Fibroblast of villous mesenchyme (primary cell): ENCODE data around the gene CLEC7A. TPM values are rescaled to one million over a fixed set of nuclear protein-coding genes. Genes with fewer than 3 reads are reported as not detected.
A peak's percentile ranks its signal among the peaks of the same experiment; 100 is the strongest.

Source experiments
- DNase-seq: peaks from one replicate; pipeline ENCODE4 v3.0.0-alpha.2; 2010; ENCODE audit warnings: low read depth
- H3K4me3 ChIP-seq: 2 replicates; pipeline ENCODE4 v1.5.1; 2011; ENCODE audit warnings: low read depth, mild to moderate bottlenecking, low read length
- total RNA-seq: library from RNA; depleted of rRNA; stranded (reverse); fragments of >200 nt; gene quantifications from 2 replicates; pipeline ENCODE4 v1.2.3, GENCODE V29; 2012
- TF ChIP-seq, protein P1 (sequence below): IDR thresholded peaks from 2 replicates; pipeline ENCODE4 v1.5.1; 2012; ENCODE audit warnings: low read depth, mild to moderate bottlenecking, low read length; ENCODE audit not compliant: insufficient read depth

The CLEC7A gene
- total RNA-seq, result under 0.01 TPM in 1 of 2 replicates, not detected in the other

DNA sequence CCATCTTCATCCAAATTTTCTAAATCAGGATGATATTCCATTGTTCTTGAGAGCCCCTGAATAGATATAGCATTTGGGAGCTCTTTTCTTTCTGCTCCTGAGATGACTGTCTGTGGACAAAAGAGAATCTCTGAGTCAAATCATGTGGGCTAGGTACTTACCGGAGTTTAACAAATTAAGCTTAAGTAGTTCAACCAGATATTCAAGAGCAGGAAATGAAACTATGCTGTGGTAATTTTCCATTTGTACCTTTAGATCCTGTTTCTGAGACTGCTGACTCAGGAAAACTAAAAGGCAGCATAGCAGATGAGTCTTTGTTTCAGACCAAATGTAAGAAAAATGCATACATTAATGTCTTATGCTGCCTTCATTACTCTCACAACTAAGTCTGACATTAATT, at the start of gene CLEC7A:
CLEC7A (minus strand) TSS at position 158 of the 400 bp plus-strand sequence; CDS start at position 41, 117 bp downstream.
- no peak within 1 kb of the TSS for H3K4me3 ChIP-seq
- no peak for DNase-seq
- TF ChIP-seq, protein P1, sequence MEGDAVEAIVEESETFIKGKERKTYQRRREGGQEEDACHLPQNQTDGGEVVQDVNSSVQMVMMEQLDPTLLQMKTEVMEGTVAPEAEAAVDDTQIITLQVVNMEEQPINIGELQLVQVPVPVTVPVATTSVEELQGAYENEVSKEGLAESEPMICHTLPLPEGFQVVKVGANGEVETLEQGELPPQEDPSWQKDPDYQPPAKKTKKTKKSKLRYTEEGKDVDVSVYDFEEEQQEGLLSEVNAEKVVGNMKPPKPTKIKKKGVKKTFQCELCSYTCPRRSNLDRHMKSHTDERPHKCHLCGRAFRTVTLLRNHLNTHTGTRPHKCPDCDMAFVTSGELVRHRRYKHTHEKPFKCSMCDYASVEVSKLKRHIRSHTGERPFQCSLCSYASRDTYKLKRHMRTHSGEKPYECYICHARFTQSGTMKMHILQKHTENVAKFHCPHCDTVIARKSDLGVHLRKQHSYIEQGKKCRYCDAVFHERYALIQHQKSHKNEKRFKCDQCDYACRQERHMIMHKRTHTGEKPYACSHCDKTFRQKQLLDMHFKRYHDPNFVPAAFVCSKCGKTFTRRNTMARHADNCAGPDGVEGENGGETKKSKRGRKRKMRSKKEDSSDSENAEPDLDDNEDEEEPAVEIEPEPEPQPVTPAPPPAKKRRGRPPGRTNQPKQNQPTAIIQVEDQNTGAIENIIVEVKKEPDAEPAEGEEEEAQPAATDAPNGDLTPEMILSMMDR, result no peak

DNA sequence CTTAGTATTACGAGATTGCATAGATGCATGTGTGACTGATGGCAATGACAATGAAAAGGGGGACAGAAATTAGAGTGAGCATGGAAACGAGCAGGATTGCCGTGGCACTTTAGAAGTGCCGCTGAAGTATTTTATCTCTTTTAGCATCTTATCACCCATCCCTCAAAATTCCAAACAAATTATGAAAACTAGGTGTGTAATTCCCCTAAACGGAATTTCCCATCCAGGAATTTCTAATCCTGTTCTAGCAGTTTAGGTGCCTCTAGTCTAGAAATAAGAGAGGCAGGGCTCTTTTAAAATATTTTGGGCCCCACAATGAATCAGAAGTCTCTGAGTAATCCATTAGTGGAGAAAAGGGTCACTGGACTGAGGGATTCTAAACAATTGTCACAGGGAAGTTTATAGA, 49.8 kb upstream of the CLEC7A start:
- TF ChIP-seq, protein P1, result no peak
- DNase-seq, result no peak
- peak overlapping the region; percentile 42 for H3K4me3 ChIP-seq

DNA sequence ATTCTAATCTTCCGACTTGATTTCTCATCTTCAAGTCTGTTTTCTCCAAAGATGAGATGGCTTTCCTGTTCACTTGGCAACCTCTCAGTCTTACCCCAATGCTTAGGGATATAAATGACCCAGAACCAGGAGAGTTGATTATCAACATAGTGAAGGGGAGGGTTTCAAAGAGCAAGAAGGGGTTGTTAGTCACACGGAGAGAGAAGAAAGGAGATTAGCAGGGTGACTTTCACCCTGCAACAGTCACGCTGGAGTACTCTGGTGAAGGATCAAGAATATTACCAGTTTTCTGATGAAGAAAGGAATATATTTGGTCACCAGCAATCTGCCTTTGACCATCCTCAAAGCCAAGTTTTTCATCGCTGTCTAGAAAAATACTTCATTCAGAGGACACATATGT, 48.8 kb upstream of the CLEC7A start, which contains the start of gene TMEM52B:
TMEM52B (plus strand) TSS at position 212 of the 400 bp plus-strand sequence. CDS start 543 bp downstream, outside the sequence.
- H3K4me3 ChIP-seq, result peak within 1 kb of the TSS; percentile 42
- no peak for DNase-seq
- TF ChIP-seq, protein P1, result no peak

DNA sequence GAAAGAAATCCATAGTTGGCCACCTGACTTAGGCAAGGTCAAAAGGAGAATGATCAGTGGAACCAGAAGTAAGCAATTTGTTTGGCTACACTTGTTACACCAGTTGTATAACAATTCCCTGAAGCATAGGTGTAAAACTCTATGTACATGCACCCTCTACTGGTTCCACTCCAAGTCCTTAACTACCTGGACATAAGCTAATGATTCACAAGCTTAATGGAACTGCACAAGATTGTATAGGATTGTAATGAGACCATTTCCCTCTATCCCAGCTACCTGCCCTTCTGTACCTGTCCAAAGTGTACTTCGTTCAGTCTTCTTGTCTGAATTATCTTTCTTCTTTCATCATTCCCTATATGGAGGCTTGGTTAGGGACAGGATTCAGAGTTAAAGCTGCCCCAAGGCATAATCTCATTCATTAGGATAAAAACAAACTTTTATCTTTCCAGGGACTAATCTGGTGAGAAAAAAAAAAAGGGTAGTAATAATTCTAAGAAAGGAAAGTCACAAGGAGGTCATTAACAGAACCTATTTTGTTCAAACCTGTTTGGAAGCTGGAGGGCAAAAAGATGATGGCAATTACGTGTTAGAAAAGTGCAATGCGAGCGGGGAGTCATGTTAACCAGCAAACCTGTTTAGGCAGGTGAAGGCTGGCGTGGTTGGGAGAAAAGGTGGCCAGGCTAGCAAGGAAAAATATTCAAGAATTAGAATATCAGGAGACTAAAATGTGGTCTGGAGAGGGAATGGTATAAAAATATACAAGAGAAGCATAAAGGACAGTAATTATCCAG, 46.0 kb upstream of the CLEC7A start:
- H3K4me3 ChIP-seq, result no peak overlapping the region
- TF ChIP-seq, protein P1, result no peak
- DNase-seq, result no peak

DNA sequence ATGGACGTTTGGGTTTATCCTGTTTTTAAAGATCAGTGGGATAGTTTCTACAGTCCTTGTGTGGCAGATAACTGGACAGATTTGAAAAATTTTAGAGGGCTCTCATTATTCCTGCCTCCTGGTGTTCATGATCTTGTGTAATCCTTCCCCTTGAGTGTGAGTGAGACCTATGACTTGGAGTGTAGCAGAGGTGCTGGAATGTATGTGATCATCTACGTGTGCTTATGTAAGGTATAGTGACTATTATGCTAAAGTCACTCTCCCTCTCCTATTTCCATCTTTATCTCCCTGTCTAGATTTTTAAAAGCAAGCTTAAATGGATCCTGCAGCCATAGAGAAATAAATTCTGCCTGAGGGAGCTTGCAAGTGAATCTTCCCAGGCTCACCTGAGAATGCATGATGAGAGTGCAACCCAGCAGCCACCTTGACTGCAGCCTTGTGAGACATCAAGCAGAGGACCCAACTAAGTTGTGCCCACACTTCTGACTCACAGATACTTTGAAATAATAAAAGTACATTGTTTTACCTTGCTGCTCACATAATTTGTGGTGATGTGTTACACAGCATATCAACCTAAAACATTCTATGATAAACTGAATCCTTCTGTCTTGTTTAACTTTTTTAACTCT, 45.1 kb upstream of the CLEC7A start:
- no peak overlapping the region for H3K4me3 ChIP-seq
- DNase-seq, result no peak
- TF ChIP-seq, protein P1, result no peak

DNA sequence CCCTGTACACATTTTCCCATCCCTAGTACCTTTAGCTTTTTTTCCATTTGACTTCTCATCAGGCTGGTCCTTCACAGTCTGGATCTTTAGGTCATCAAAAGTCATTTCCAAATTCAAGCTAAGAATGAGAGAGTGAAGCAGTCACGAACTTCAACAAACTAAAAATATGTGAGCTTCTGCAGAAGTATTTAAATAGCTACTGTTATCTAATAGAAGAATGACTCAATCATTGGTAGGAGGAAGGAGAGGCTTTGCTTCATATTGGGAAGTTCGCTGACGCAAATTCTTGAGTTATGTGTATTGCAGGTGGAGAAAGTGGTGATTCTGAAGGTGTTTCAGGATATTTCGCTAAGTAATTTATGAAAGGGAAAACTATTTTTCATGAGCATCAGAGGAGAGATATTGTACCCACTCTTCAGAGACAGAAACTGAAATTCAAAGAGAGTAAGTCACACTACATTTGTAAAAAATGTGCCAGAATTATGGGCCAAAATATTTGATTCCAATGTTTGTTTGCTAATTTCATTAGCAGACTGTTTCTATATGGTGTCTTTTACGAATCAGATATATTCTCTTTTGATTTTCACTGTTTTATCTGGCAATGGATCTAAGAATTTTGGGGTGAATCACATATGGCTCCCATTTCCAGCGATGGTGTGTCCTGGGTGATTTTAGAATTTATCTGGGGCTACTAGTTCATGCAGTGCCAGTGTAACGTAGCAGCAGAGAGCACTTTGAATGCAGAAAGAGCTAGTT, 42.2 kb upstream of the CLEC7A start, which contains the start of gene OLR1:
OLR1 (minus strand) TSS at position 160 of the 756 bp plus-strand sequence; CDS start at position 105, 55 bp downstream.
- peak within 1 kb of the TSS; percentile 60 for H3K4me3 ChIP-seq
- peak; percentile 51 for DNase-seq
- TF ChIP-seq, protein P1, result no peak
